ENCODE data around the gene RASA3.

The RASA3 gene

GRCh38 chr13:114089751-114090400 is 42.5 kb downstream of the RASA3 start:
- H3K27ac ChIP-seq (ENCODE audit: low read length) = no peak overlapping the region
- H3K79me2 ChIP-seq (ENCODE audit: insufficient read depth, low read length) = peaks cover 65% of the 10 kb centered on the region
- no peak for ATAC-seq (ENCODE audit: insufficient read depth, low read depth)
- H3K4me2 ChIP-seq (ENCODE audit: insufficient read depth, low read length) = no peak overlapping the region
- H3K4me3 ChIP-seq (ENCODE audit: low read depth in 1 of 2, low read length in 2 of 2) = no peak overlapping the region
- H3K9ac ChIP-seq (ENCODE audit: low read depth, low read length) = no peak overlapping the region
- H3K27me3 ChIP-seq (ENCODE audit: insufficient read depth, low read length, poor library complexity) = no peaks in the 10 kb centered on the region
- H4K20me1 ChIP-seq (ENCODE audit: insufficient read depth, low read length) = peaks cover 22% of the 10 kb centered on the region
- H2AFZ ChIP-seq (ENCODE audit: low read depth, low read length) = no peak overlapping the region
- TF ChIP-seq CTCF (IDR thresholded peaks at IDR 0.05; ENCODE audit: borderline replicate concordance, extremely low read depth, low read length, poor library complexity, severe bottlenecking) = no peak
- no peak for TF ChIP-seq EZH2 (IDR thresholded peaks at IDR 0.05; ENCODE audit: borderline replicate concordance, low read depth, low read length, severe bottlenecking)
- H3K36me3 ChIP-seq (ENCODE audit: insufficient read depth, low read length) = no peaks in the 10 kb centered on the region
- H3K4me1 ChIP-seq (ENCODE audit: insufficient read depth, low read length) = no peaks in the 10 kb centered on the region
- peaks cover 5% of the 10 kb centered on the region for H3K9me3 ChIP-seq (ENCODE audit: insufficient read depth, low read length, severe bottlenecking)
- DNase-seq = no peak

DNA sequence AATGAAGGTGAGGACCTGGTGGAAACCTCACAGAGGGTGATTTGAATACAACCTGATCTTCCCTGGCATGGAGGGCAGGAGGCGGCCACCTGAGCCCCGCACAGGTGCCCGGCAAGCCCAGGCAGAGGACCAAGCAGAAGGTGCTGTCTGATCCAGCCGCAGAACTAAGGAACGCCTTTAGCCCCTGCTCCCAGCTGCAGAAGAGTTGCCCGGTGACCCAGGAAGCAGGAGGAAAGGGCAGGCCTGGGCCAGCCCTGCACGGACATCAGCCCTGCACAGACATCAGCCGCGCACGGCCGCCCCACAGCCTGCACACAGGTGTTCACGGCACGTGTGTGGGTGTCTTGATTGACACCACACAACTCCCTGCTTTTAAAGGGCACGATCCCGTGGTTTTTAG is 43.1 kb downstream of the RASA3 start:
- Histone ChIP-seq H3K4me2 (ENCODE audit: insufficient read depth, low read length) (no peak overlapping the region), H3K9me3 (ENCODE audit: insufficient read depth, low read length, severe bottlenecking) (peaks cover 3% of the 10 kb centered on the region), H3K79me2 (ENCODE audit: insufficient read depth, low read length) (peaks cover 61% of the 10 kb centered on the region), H3K4me3 (ENCODE audit: low read depth in 1 of 2, low read length in 2 of 2) (no peak overlapping the region), H3K4me1 (ENCODE audit: insufficient read depth, low read length) (no peaks in the 10 kb centered on the region), H4K20me1 (ENCODE audit: insufficient read depth, low read length) (peaks cover 22% of the 10 kb centered on the region), H3K27ac (ENCODE audit: low read length) (no peak overlapping the region), H3K27me3 (ENCODE audit: insufficient read depth, low read length, poor library complexity) (no peaks in the 10 kb centered on the region), H2AFZ (ENCODE audit: low read depth, low read length) (no peak overlapping the region), H3K9ac (ENCODE audit: low read depth, low read length) (no peak overlapping the region), H3K36me3 (ENCODE audit: insufficient read depth, low read length) (no peaks in the 10 kb centered on the region)
- TF ChIP-seq CTCF (IDR thresholded peaks at IDR 0.05; ENCODE audit: borderline replicate concordance, extremely low read depth, low read length, poor library complexity, severe bottlenecking) = no peak
- no peak for TF ChIP-seq EZH2 (IDR thresholded peaks at IDR 0.05; ENCODE audit: borderline replicate concordance, low read depth, low read length, severe bottlenecking)
- ATAC-seq (ENCODE audit: insufficient read depth, low read depth) = no peak
- no peak for DNase-seq

GRCh38 chr13:114088863-114089262 is 43.6 kb downstream of the RASA3 start:
- ATAC-seq (ENCODE audit: insufficient read depth, low read depth) (no peak), DNase-seq (no peak)
- peaks cover 3% of the 10 kb centered on the region for H3K9me3 ChIP-seq (ENCODE audit: insufficient read depth, low read length, severe bottlenecking)
- H3K36me3 ChIP-seq (ENCODE audit: insufficient read depth, low read length) = no peaks in the 10 kb centered on the region
- peaks cover 56% of the 10 kb centered on the region for H3K79me2 ChIP-seq (ENCODE audit: insufficient read depth, low read length)
- H3K4me1 ChIP-seq (ENCODE audit: insufficient read depth, low read length) = no peaks in the 10 kb centered on the region
- H3K27ac ChIP-seq (ENCODE audit: low read length) = no peak overlapping the region; the same call in 1 of the 2 replicates
- H3K27me3 ChIP-seq (ENCODE audit: insufficient read depth, low read length, poor library complexity) = no peaks in the 10 kb centered on the region
- no peak for TF ChIP-seq CTCF (IDR thresholded peaks at IDR 0.05; ENCODE audit: borderline replicate concordance, extremely low read depth, low read length, poor library complexity, severe bottlenecking)
- TF ChIP-seq EZH2 (IDR thresholded peaks at IDR 0.05; ENCODE audit: borderline replicate concordance, low read depth, low read length, severe bottlenecking) = no peak
- peaks cover 22% of the 10 kb centered on the region for H4K20me1 ChIP-seq (ENCODE audit: insufficient read depth, low read length)
- H3K4me3 ChIP-seq (ENCODE audit: low read depth in 1 of 2, low read length in 2 of 2) = no peak overlapping the region
- no peak overlapping the region for H3K9ac ChIP-seq (ENCODE audit: low read depth, low read length)
- no peak overlapping the region for H2AFZ ChIP-seq (ENCODE audit: low read depth, low read length)
- no peak overlapping the region for H3K4me2 ChIP-seq (ENCODE audit: insufficient read depth, low read length)

All from DND-41 (cell line).